CD4-positive, alpha-beta T cell (primary cell): Measurements from ENCODE around the gene XYLT2. TPM values are rescaled to one million over a fixed set of nuclear protein-coding genes. Genes with fewer than 3 reads are reported as not detected.

Experiments
- ATAC-seq: fragments of 200-7000 bp; cut with Tn5 transposase; one replicate; pipeline ENCODE4 v1.10.0; 2022; ENCODE audit warnings: mild to moderate bottlenecking; ENCODE audit not compliant: poor library complexity
- CTCF ChIA-PET: fragments of 350-600 bp; sonication (Branson Sonifier 250); formaldehyde crosslinking; loops from one replicate; lab custom pipeline; 2021; ENCODE audit warnings: antibody characterized with exemption, inconsistent platforms; lab: Charles Lee
- POLR2A ChIA-PET: fragments of 350-600 bp; sonication (Branson Sonifier 250); formaldehyde crosslinking; loops from one replicate; lab custom pipeline; 2021; ENCODE audit warnings: antibody characterized with exemption, inconsistent platforms; lab: Charles Lee
- DNase-seq, 14 experiments: peaks; one replicate each; pipeline ENCODE4 v3.0.0-alpha.2; 2013 to 2020; ENCODE audit warnings: mixed read lengths in 2 of 14
- H3K27ac ChIP-seq, 2 donors: one replicate each; pipeline versions ENCODE4 v1.5.1 to v1.7.0; 2013; ENCODE audit warnings: low read length in 2 of 2, low read depth in 1 of 2, mild to moderate bottlenecking in 1 of 2
- H3K27me3 ChIP-seq, 2 experiments: 1 replicate in 1 of 2; 2 replicates in 1 of 2; pipeline versions ENCODE4 v1.6.1 to v1.7.0; 2013; ENCODE audit warnings: low read length in 2 of 2, control low read depth in 1 of 2, mild to moderate bottlenecking in 1 of 2, moderate library complexity in 1 of 2; ENCODE audit not compliant: insufficient read depth in 2 of 2, control insufficient read depth in 1 of 2
- H3K36me3 ChIP-seq: one replicate; pipeline ENCODE4 v1.6.1; 2013; ENCODE audit warnings: low read length, control low read depth; ENCODE audit not compliant: insufficient read depth
- H3K4me1 ChIP-seq: one replicate; pipeline ENCODE4 v1.6.1; 2013; ENCODE audit warnings: low read length, control low read depth; ENCODE audit not compliant: insufficient read depth
- H3K4me3 ChIP-seq: one replicate; pipeline ENCODE4 v1.5.1; 2013; ENCODE audit warnings: mild to moderate bottlenecking, low read length, moderate library complexity
- H3K9me3 ChIP-seq, 2 experiments: 1 replicate in 1 of 2; 2 replicates in 1 of 2; pipeline versions ENCODE4 v1.6.1 to v1.7.0; 2013; ENCODE audit warnings: low read length in 2 of 2, mild to moderate bottlenecking in 2 of 2, control low read depth in 1 of 2, moderate library complexity in 1 of 2; ENCODE audit not compliant: control insufficient read depth in 1 of 2, insufficient read depth in 1 of 2
- H3K27ac Mint-ChIP-seq: one replicate; pipeline ENCODE4 v1.8.0; 2020; ENCODE audit warnings: mixed read lengths
- H3K27me3 Mint-ChIP-seq: one replicate; pipeline ENCODE4 v1.8.0; 2021; ENCODE audit warnings: mixed read lengths
- H3K36me3 Mint-ChIP-seq: one replicate; pipeline ENCODE4 v1.8.0; 2021; ENCODE audit warnings: low read depth, mixed read lengths
- H3K4me1 Mint-ChIP-seq: one replicate; pipeline ENCODE4 v1.8.0; 2021; ENCODE audit warnings: low read depth, mixed read lengths
- H3K4me3 Mint-ChIP-seq: one replicate; pipeline ENCODE4 v1.8.0; 2020; ENCODE audit warnings: mild to moderate bottlenecking, mixed read lengths
- H3K9me3 Mint-ChIP-seq: one replicate; pipeline ENCODE4 v1.8.0; 2020; ENCODE audit warnings: mixed read lengths
- intact Hi-C, 2 experiments: fragments of 100-400 bp; cut with DNase I in 1 of 2; cut with micrococcal nuclease in 1 of 2; formaldehyde crosslinking; loops; one replicate each; pipeline versions ENCODE4 v1.15.1 to v1.9.0; 2023 to 2025; cut with DNase I, micrococcal nuclease
- total RNA-seq, 174 experiments: library from RNA in 2 of 174; stranded (reverse) in 2 of 174; gene quantifications; one replicate each; pipeline ENCODE4 v1.2.3 and lab custom pipeline; 2021 to 2026
- TF ChIP-seq, protein P1 (sequence below): fragments of 200-600 bp; IDR thresholded peaks from one replicate; pipeline ENCODE4 v1.8.0; 2022; ENCODE audit warnings: antibody characterized with exemption, mild to moderate bottlenecking

XYLT2 gene
- total RNA-seq, 2 experiments from 2014 or later = 11.0 to 12.2 TPM

DNA sequence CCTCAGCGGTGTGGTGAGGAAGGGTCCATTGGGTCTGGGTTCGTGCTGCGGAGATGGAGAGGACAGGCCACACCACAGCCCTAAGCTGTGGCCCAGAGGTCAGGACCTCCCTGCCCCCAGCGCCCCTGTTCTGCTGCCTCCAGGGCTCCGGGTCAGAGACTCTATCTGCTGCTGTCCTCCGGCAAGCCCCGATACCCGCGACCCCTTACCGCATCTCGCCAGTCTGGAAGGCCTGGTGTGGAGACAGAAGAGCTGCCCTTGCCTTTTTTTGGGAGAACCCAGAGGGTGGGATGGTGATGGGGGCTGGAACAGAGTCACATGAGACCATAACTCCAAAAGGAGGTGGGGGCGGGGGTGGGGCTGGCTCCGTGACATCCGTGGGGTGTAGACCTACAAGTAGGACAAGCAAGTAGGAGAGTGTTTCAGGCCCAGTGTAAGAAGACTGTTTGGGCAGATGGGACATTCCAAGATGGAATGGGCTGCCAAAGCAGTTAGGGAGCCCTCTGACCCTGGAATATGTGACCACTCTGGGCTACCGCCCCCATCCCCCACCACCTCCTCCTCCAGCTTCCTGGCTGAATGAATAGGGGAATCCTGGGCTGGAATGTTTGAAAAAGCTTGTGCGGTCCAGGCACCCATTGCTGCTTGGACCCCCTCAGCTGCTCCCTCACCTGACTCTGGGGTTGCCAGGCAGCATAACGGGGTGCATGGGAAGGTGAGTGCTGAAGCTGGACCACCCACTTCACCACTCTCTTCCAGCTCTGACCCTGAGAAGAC is 1.4 kb downstream of the XYLT2 start:
- Histone ChIP-seq H3K27me3 (no peaks in the 10 kb centered on the region), H3K4me1 (peaks cover 28% of the 10 kb centered on the region), H3K27ac (peak overlapping the region; percentile 53 to 65), H3K9me3 (no peaks in the 10 kb centered on the region), H3K36me3 (no peaks in the 10 kb centered on the region), H3K4me3 (peak overlapping the region; percentile 85)
- CTCF ChIA-PET = interaction anchor here (2.8 kb wide), 1 partner anchor 15 kb away, joined by 12 read pairs; no protein-coding TSS in a partner anchor
- DNase-seq = peak in 2 of 14 experiments; percentile 18 to 49
- Mint-ChIP-seq H3K36me3 (peaks cover 13% of the 10 kb centered on the region), H3K4me1 (peaks cover 42% of the 10 kb centered on the region), H3K9me3 (no peaks in the 10 kb centered on the region), H3K27me3 (no peaks in the 10 kb centered on the region), H3K27ac (peak overlapping the region; percentile 76), H3K4me3 (peak overlapping the region; percentile 89)
- POLR2A ChIA-PET = interaction anchor here (1.5 to 4.1 kb wide), 5 partner anchors 15 to 519 kb away, joined by 5 to 33 read pairs (median 14); partner anchors contain the start of genes ACSF2, EME1, LRRC59 and MRPL27
- ATAC-seq = no peak
- intact Hi-C loops = loop anchor here in 1 of 2 experiments (2.0 kb wide), 1 partner anchor 49 kb away; the partner anchor contains the start of gene LRRC59
- TF ChIP-seq, protein P1, sequence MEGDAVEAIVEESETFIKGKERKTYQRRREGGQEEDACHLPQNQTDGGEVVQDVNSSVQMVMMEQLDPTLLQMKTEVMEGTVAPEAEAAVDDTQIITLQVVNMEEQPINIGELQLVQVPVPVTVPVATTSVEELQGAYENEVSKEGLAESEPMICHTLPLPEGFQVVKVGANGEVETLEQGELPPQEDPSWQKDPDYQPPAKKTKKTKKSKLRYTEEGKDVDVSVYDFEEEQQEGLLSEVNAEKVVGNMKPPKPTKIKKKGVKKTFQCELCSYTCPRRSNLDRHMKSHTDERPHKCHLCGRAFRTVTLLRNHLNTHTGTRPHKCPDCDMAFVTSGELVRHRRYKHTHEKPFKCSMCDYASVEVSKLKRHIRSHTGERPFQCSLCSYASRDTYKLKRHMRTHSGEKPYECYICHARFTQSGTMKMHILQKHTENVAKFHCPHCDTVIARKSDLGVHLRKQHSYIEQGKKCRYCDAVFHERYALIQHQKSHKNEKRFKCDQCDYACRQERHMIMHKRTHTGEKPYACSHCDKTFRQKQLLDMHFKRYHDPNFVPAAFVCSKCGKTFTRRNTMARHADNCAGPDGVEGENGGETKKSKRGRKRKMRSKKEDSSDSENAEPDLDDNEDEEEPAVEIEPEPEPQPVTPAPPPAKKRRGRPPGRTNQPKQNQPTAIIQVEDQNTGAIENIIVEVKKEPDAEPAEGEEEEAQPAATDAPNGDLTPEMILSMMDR = no peak

GRCh38 chr17:50347894-50348291 is 2.0 kb downstream of the XYLT2 start:
- Histone ChIP-seq H3K27ac (no peak overlapping the region), H3K4me1 (peaks cover 28% of the 10 kb centered on the region), H3K9me3 (no peaks in the 10 kb centered on the region), H3K36me3 (no peaks in the 10 kb centered on the region), H3K4me3 (no peak overlapping the region), H3K27me3 (no peaks in the 10 kb centered on the region)
- TF ChIP-seq, protein P1 = no peak
- no peaks in the 10 kb centered on the region for H3K27me3 Mint-ChIP-seq
- peaks cover 44% of the 10 kb centered on the region for H3K4me1 Mint-ChIP-seq
- no peak for DNase-seq
- no peak for ATAC-seq
- ChIA-PET POLR2A (interaction anchor here (3.1 to 4.1 kb wide), 2 partner anchors 14 to 49 kb away, joined by 21 to 33 read pairs; partner anchors contain the start of gene LRRC59), CTCF (interaction anchor here (2.0 to 2.8 kb wide), 2 partner anchors 14 to 49 kb away, joined by 6 to 12 read pairs; partner anchors contain the start of gene LRRC59)
- peak overlapping the region; percentile 89 for H3K4me3 Mint-ChIP-seq
- H3K36me3 Mint-ChIP-seq = peaks cover 15% of the 10 kb centered on the region
- peak overlapping the region; percentile 76 for H3K27ac Mint-ChIP-seq
- no peaks in the 10 kb centered on the region for H3K9me3 Mint-ChIP-seq
- intact Hi-C loops = loop anchor here in 1 of 2 experiments (2.0 kb wide), 1 partner anchor 49 kb away; the partner anchor contains the start of gene LRRC59

DNA sequence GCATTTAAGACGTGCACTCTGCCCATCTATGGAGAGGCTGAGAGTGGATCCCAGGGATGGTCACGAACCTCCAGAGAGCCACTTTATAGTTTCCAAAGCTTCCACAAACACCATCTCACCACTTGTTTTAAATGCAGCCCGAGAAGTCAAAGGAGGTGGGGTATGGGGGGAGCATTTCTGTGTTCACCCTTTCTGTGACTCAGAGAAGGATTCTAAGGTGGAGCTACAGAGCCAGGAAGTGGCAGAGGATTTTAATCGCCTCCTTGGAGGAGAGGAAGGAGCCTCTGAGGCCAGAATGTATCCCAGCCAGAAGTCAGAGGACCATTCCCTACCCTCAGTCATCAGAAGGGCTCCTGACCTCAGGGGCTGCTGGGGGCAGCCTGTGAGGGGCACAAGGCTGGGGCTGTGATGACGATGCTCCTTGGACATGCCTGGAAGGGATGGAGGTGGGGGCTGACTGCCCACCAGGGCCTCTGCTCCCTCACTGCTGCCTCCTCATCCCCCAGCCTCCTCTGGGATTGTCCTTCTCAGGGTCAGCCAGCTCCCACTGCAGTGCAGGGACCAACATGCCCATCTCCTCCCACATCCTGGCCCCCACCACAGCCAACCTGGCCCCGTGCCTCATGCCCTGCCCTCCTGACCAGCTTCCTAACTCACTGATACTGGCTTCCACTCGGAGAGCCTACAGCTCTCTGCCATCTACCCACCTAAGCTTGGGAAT is 2.8 kb downstream of the XYLT2 start:
- intact Hi-C loops = no loop called here
- H3K4me1 ChIP-seq = peaks cover 28% of the 10 kb centered on the region
- TF ChIP-seq, protein P1 = no peak

More for the DNA sequence above, 2.8 kb downstream of the XYLT2 start:
- peaks cover 23% of the 10 kb centered on the region for H3K36me3 Mint-ChIP-seq
- no peaks in the 10 kb centered on the region for H3K27me3 Mint-ChIP-seq
- Histone ChIP-seq H3K36me3 (peaks cover 2% of the 10 kb centered on the region), H3K27me3 (no peaks in the 10 kb centered on the region), H3K9me3 (no peaks in the 10 kb centered on the region), H3K4me3 (no peak overlapping the region), H3K27ac (no peak overlapping the region)
- H3K9me3 Mint-ChIP-seq = no peaks in the 10 kb centered on the region
- H3K27ac Mint-ChIP-seq = peak overlapping the region; percentile 76
- ChIA-PET CTCF (interaction anchor here (1.0 to 2.0 kb wide), 2 partner anchors 13 to 49 kb away, joined by 3 to 6 read pairs; partner anchors contain the start of gene LRRC59), POLR2A (interaction anchor here (1.0 to 4.1 kb wide), 2 partner anchors 24 to 48 kb away, joined by 3 to 33 read pairs; partner anchors contain the start of genes EME1, LRRC59 and MRPL27)
- DNase-seq (no peak), ATAC-seq (no peak)
- peaks cover 44% of the 10 kb centered on the region for H3K4me1 Mint-ChIP-seq
- H3K4me3 Mint-ChIP-seq = peak overlapping the region; percentile 89
